GM13976 (cell line): ENCODE measurements around the gene DAB1.

Experiments used
- DNase-seq: peaks from one replicate; pipeline ENCODE4 v3.0.0; 2012; ENCODE audit warnings: low spot score
- CTCF ChIP-seq: IDR thresholded peaks from 2 replicates; pipeline ENCODE4 v1.5.1; 2012; ENCODE audit warnings: borderline replicate concordance, mild to moderate bottlenecking; ENCODE audit not compliant: insufficient read depth; ENCODE audit errors: extremely low read depth, missing control alignments, control extremely low read depth
- in situ Hi-C: fragments of 300-500 bp; cut with MboI; formaldehyde crosslinking; loops from one replicate; pipeline ENCODE4 v1.12.0; 2022; ENCODE audit warnings: low sequenced_read_pairs, mixed read lengths, inconsistent platforms; ENCODE audit not compliant: unreplicated experiment

DAB1 gene

DNA sequence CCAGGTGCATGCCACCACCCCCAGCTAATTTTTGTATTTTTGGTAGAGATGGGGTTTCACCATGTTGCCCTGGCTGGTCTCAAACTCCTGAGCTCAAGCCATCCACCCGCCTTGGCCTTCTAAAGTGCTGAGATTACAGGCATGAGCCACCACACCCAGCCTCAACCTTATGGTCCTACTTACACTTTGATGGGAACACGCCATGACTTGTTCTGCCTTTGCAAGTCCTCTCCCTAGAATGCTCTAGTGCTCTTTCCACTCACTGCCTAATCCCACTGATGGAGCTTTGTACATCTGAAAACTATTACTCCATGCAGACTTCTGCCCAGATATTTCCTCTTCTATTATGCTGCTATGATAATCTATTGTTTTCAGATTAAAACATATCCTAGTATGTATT, 174.3 kb downstream of the DAB1 start:
- TF ChIP-seq CTCF, result no peak
- no peak for DNase-seq
- in situ Hi-C loops, result no loop called here

GRCh38 chr1:57248830-57249229, 175.0 kb downstream of the DAB1 start:
- DNase-seq, result no peak
- in situ Hi-C loops, result no loop called here
- TF ChIP-seq CTCF, result no peak

DNA sequence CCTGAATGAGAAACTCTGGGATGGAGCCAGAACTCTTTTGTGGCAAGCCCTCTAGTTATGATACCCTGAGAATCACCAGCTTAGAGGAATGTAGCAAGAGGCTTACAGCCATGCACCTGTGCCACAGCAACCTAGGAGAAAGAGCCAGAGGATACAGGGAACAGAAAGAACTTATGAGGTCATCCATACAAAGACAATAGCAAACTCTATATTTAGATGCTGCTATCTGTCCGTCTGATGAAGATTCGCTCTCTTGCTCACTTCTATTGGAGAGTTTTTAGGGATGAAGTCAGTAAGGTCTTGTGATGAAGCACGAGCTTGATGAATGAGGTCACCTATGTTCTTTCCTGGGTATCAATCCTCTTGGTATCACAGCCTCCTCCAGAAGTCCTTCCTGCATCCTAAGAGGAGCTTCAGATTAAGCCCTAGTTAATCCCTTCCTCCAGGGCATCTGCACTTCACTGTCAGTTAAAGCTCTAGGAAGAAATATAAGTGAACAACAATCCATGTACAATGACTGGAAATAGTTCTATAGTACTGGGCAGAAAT, 185.6 kb downstream of the DAB1 start:
- no peak for DNase-seq
- in situ Hi-C loops, result no loop called here
- TF ChIP-seq CTCF, result no peak

GRCh38 chr1:57235730-57236510, 187.9 kb downstream of the DAB1 start:
- TF ChIP-seq CTCF, result no peak
- no peak for DNase-seq
- in situ Hi-C loops, result no loop called here

DNA sequence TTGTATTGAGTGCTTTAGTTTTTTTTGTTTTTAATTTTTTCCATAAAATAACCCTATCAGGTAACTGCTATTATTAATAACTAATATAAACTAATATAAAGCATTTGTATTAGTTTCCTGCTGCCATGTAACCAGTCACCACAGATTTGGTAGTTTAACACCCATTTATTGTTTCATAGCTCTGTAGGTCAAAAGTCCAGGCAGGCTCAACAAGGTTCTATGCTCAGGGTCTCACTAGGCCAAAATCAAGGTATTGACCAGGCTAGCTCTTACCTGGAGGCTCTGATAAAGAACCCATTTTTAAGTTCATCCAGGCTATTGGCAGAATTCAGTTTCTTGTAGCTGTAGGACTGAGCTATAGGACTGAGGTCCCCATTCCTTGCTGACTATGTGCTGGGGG, 189.4 kb downstream of the DAB1 start:
- in situ Hi-C loops, result no loop called here
- no peak for TF ChIP-seq CTCF
- no peak for DNase-seq

- in situ Hi-C loops, result no loop called here
- DNase-seq, result no peak
- no peak for TF ChIP-seq CTCF
These were observed 191.4 kb downstream of the DAB1 start for GRCh38 chr1:57232500-57232899.
